Gastroesophageal sphincter (tissue), 4 donors: ENCODE results near the gene C6orf52. TPM values are rescaled to one million over a fixed set of nuclear protein-coding genes. Genes with fewer than 3 reads are reported as not detected.

Source experiments
- ATAC-seq: fragments of 150-250 bp; one replicate; pipeline ENCODE4 v1.9.1; 2016; ENCODE audit warnings: mild to moderate bottlenecking, moderate library complexity
- H3K27ac ChIP-seq, 4 donors: fragments of 200-600 bp; sonication (generic) in 3 of 4; 1 replicate in 3 of 4; 2 replicates in 1 of 4; pipeline ENCODE4 v1.5.1; 2016 to 2019
- H3K27me3 ChIP-seq: fragments of 200-600 bp; sonication (generic); one replicate; pipeline ENCODE4 v1.5.1; 2019
- H3K36me3 ChIP-seq, 2 donors: fragments of 200-600 bp; sonication (generic); one replicate each; pipeline ENCODE4 v1.5.1; 2019; ENCODE audit warnings: control low read depth in 1 of 2
- H3K4me1 ChIP-seq, 3 donors: fragments of 200-600 bp; sonication (generic); 1 replicate in 2 of 3; 2 replicates in 1 of 3; pipeline ENCODE4 v1.5.1; 2016 to 2019; ENCODE audit warnings: control low read depth in 2 of 3
- H3K4me3 ChIP-seq, 2 donors: fragments of 200-600 bp; sonication (generic); one replicate each; pipeline ENCODE4 v1.5.1; 2019; ENCODE audit warnings: mild to moderate bottlenecking in 1 of 2, moderate library complexity in 1 of 2
- H3K9me3 ChIP-seq, 3 donors: fragments of 200-600 bp; sonication (generic); one replicate each; pipeline ENCODE4 v1.5.1; 2017 to 2019; ENCODE audit warnings: control low read depth in 2 of 3
- CTCF ChIP-seq, 4 experiments: fragments of 200-600 bp in 2 of 4; fragments of 450-650 bp in 2 of 4; sonication (generic) in 1 of 4; IDR thresholded peaks; one replicate each; pipeline ENCODE4 v1.5.1; 2017 to 2019; ENCODE audit warnings: antibody characterized with exemption in 4 of 4, mild to moderate bottlenecking in 2 of 4, moderate library complexity in 2 of 4
- EP300 ChIP-seq: sonication (generic); formaldehyde crosslinking; IDR thresholded peaks from one replicate; pipeline ENCODE4 v1.6.1; 2017; ENCODE audit warnings: antibody characterized with exemption, mild to moderate bottlenecking
- POLR2A ChIP-seq, 2 donors: fragments of 450-650 bp; IDR thresholded peaks; one replicate each; pipeline ENCODE4 v1.6.1; 2017; ENCODE audit warnings: antibody characterized with exemption in 2 of 2, mild to moderate bottlenecking in 2 of 2, moderate library complexity in 1 of 2
- POLR2AphosphoS5 ChIP-seq: sonication (generic); formaldehyde crosslinking; IDR thresholded peaks from one replicate; pipeline ENCODE4 v1.6.1; 2017; ENCODE audit warnings: antibody characterized with exemption
- WGBS, 2 donors: methylation state at CpG; one replicate each; pipeline ENCODE4 v1.1.5; 2018; ENCODE audit warnings: low coverage in 1 of 2; 5-methylcytosine and 5-hydroxymethylcytosine counted together
- total RNA-seq, 4 donors: library from RNA; depleted of rRNA; stranded (reverse); fragments of >200 nt; gene quantifications; one replicate each; pipeline ENCODE4 v1.1.0, GENCODE V29; 2016

C6orf52 gene
- total RNA-seq, 4 donors from 2014 or later, result 2.5 TPM; not detected in 3

- Histone ChIP-seq H3K27ac (peak overlapping the region; percentile 10 to 91 (median 81)), H3K27me3 (no peaks in the 10 kb centered on the region), H3K9me3 (no peaks in the 10 kb centered on the region), H3K36me3 (peaks cover 0 to 11% of the 10 kb centered on the region in 2 donors), H3K4me3 (peak overlapping the region; percentile 38 to 65), H3K4me1 (peaks cover 0 to 44% (median 15%) of the 10 kb centered on the region in 3 donors)
- TF ChIP-seq CTCF (IDR thresholded peaks at IDR 0.05) (no peak), POLR2A (IDR thresholded peaks at IDR 0.05) (peak; percentile 19 to 47), EP300 (no peak), POLR2AphosphoS5 (no peak)
- ATAC-seq, result no peak
- WGBS, 2 donors, result no CpG with 5 or more reads among the region's 49 CpGs
Observed at GRCh38 chr6:10720265-10720959, 26.0 kb upstream of the C6orf52 start.

DNA sequence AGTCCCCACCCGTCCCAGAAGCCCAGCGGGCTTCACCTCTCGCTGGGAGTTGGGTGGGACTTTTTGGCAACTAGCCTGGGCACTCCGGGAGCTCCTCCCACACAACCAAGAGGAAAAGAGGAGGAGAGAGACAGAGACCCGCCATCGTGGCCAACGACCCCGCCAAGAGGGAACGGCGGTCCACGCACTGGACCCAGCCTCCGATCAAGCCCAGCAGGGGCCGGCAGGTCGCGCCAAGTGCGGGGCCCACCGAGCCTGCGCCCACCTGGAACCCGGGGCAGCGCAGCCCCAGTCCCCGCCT, 25.5 kb upstream of the C6orf52 start:
- no peak for ATAC-seq
- H3K4me1 ChIP-seq, result peaks cover 0 to 39% (median 15%) of the 10 kb centered on the region in 3 donors
- peaks cover 0 to 6% of the 10 kb centered on the region in 2 donors for H3K36me3 ChIP-seq
- no CpG with 5 or more reads among the region's 21 CpGs for WGBS, 2 donors
- peak overlapping the region; percentile 38 to 65 for H3K4me3 ChIP-seq
- H3K27me3 ChIP-seq, result no peaks in the 10 kb centered on the region
- TF ChIP-seq CTCF (IDR thresholded peaks at IDR 0.05) (no peak), POLR2AphosphoS5 (no peak), EP300 (no peak), POLR2A (IDR thresholded peaks at IDR 0.05) (no peak)
- H3K9me3 ChIP-seq, result no peaks in the 10 kb centered on the region
- H3K27ac ChIP-seq, result peak overlapping the region; percentile 10 to 91 (median 81)

DNA sequence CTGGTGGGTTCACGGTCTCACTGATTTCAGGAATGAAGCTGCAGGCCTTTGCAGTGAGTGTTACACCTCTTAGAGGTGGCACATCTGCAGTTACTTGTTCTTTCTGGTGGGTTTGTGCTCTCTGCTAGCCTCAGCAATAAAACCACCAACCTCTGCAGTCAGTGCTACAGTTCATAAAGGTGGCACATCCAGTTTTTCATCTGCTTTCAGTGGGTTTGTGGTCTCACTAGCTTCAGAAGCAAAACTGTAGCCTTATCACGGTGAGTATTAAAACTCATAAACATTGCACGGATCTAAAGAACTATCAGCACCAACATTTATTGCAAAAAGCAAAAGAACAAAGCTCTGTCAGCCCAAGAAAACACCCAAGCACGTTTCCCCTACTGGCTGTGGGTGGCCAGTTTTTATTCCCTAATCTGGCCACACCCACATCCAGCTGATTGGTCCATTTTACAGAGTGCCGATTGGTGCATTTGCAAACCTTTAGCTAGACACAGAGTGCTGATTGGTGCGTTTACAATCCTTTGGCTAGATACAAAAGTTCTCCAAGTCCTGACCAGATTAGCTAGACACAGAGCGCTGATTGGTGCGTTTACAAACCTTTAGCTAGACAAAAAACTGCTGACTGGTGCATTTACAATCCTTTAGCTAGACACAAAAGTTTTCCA, 25.0 kb upstream of the C6orf52 start:
- Histone ChIP-seq H3K27ac (peak overlapping the region in 3 of 4 donors; percentile 80 to 91 (median 82)), H3K27me3 (no peaks in the 10 kb centered on the region), H3K9me3 (no peaks in the 10 kb centered on the region), H3K36me3 (peaks cover 0 to under 1% of the 10 kb centered on the region in 2 donors), H3K4me3 (peak overlapping the region; percentile 38 to 65), H3K4me1 (peaks cover 0 to 34% (median 12%) of the 10 kb centered on the region in 3 donors)
- ATAC-seq, result no peak
- no peak for TF ChIP-seq EP300
- no peak for TF ChIP-seq POLR2A (IDR thresholded peaks at IDR 0.05)
- no peak for TF ChIP-seq CTCF (IDR thresholded peaks at IDR 0.05)
- no peak for TF ChIP-seq POLR2AphosphoS5
- 74 to 77% methylated on average over 4 to 5 of the region's 8 CpGs for WGBS, 2 donors

DNA sequence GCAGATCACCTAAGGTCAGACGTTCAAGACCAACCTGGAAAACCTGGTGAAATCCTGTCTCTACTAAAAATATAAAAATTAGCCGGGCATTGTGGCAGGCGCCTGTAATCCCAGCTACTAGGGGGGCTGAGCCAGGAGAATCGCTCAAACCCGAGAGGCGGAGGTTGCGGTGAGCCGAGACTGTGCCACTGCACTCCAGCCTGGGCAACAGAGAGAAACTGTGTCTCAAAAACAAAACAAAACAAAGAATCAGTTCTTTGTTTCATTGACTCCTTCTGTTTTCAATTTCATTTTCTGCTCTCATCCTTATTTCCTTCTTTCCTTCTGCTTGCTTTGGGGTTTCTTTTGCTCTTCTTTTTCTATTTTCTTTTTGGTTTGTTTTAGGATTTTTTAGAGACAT, 19.5 kb upstream of the C6orf52 start:
- WGBS, 2 donors, result 71 to 96% methylated on average over 1 to 6 of the region's 8 CpGs
- no peaks in the 10 kb centered on the region for H3K9me3 ChIP-seq
- ATAC-seq, result no peak
- H3K4me1 ChIP-seq, result no peaks in the 10 kb centered on the region
- no peak overlapping the region for H3K27ac ChIP-seq
- no peak overlapping the region for H3K4me3 ChIP-seq
- no peaks in the 10 kb centered on the region for H3K27me3 ChIP-seq
- TF ChIP-seq CTCF (IDR thresholded peaks at IDR 0.05), result no peak
- TF ChIP-seq POLR2A (IDR thresholded peaks at IDR 0.05), result no peak
- no peak for TF ChIP-seq POLR2AphosphoS5
- no peak for TF ChIP-seq EP300
- H3K36me3 ChIP-seq, result peaks cover 0 to 15% of the 10 kb centered on the region in 2 donors

DNA sequence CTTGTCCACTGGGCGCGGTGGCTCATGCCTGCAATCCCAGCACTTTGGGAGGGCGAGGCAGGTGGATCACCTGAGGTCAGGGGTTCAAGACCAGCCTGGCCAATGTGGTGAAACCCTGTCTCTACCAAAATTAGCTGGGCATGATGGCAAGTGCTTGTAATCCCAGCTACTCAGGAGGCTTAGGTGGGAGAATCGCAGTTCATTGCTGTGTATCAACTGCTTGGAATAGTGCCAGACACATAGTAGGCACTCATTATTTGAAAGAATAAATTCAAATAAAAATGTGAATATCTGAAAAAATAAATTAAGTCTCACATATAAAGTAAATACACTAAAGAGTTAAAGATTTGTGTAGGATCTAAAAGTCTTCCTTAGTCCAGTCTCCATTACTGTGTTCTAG, 2.2 kb upstream of the C6orf52 start:
- TF ChIP-seq POLR2AphosphoS5 (no peak), EP300 (no peak), POLR2A (IDR thresholded peaks at IDR 0.05) (no peak), CTCF (IDR thresholded peaks at IDR 0.05) (no peak)
- Histone ChIP-seq H3K36me3 (peaks cover 0 to 43% of the 10 kb centered on the region in 2 donors), H3K27ac (no peak overlapping the region), H3K4me3 (no peak overlapping the region), H3K9me3 (no peaks in the 10 kb centered on the region), H3K4me1 (peaks cover 0 to 32% (median 19%) of the 10 kb centered on the region in 3 donors), H3K27me3 (no peaks in the 10 kb centered on the region)
- no peak for ATAC-seq
- WGBS, 2 donors, result 83 to 87% methylated on average over 1 to 3 of the region's 4 CpGs
